ENCODE data around the gene DMTF1. TPM values are rescaled to one million over a fixed set of nuclear protein-coding genes. Genes with fewer than 3 reads are reported as not detected.
"Not testable (repeated sequence)": the region's sequence is repeated elsewhere in the genome, so short reads cannot be mapped to it uniquely, and the experiment has no call there.

DMTF1 gene
- total RNA-seq, 4 donors from 2014 or later = 125 to 174 (median 146) TPM

DNA sequence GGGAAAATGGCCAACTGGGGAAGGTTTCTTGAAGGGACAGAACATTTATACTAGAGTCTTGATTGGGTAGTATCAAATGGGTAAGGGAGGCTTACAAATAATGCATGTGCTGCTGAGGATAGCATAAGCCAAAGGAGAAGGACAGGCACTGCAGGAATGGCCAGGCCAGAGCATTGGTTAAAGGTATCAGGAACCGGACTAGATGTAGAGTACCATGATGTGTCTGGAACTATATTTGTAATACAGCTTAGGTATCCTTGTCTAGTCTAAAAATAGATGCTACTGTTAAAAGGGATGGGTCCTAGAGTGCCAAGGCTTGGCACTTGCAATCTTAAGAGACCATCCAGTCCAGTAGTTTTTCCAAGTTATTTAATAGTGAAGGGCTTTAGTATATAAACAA is 47.0 kb downstream of the DMTF1 start:
- no peak overlapping the region for H3K4me3 ChIP-seq (replicated peaks in 1 of 3)
- intact Hi-C loops (cut with DNase I) = no loop called here
- peaks cover 37 to 47% of the 10 kb centered on the region in 2 donors for H3K4me1 ChIP-seq
- no peaks in the 10 kb centered on the region for H3K9me3 ChIP-seq
- H3K27ac ChIP-seq = peak overlapping the region in 2 of 3 donors; percentile 15 to 41
- no peaks in the 10 kb centered on the region for H3K27me3 ChIP-seq
- H3K36me3 ChIP-seq = peaks cover 29 to 32% of the 10 kb centered on the region in 2 donors
- DNase-seq = no peak
- TF ChIP-seq POLR2A (IDR thresholded peaks at IDR 0.05) = no peak
- TF ChIP-seq, protein P1, sequence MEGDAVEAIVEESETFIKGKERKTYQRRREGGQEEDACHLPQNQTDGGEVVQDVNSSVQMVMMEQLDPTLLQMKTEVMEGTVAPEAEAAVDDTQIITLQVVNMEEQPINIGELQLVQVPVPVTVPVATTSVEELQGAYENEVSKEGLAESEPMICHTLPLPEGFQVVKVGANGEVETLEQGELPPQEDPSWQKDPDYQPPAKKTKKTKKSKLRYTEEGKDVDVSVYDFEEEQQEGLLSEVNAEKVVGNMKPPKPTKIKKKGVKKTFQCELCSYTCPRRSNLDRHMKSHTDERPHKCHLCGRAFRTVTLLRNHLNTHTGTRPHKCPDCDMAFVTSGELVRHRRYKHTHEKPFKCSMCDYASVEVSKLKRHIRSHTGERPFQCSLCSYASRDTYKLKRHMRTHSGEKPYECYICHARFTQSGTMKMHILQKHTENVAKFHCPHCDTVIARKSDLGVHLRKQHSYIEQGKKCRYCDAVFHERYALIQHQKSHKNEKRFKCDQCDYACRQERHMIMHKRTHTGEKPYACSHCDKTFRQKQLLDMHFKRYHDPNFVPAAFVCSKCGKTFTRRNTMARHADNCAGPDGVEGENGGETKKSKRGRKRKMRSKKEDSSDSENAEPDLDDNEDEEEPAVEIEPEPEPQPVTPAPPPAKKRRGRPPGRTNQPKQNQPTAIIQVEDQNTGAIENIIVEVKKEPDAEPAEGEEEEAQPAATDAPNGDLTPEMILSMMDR (IDR thresholded peaks at IDR 0.05) = no peak
- 67 to 82% methylated on average over 1 of the region's 1 CpG for WGBS, 2 donors

GRCh38 chr7:87199700-87200450 is 47.6 kb downstream of the DMTF1 start:
- 76 to 83% methylated on average over 6 of the region's 6 CpGs for WGBS, 2 donors
- H3K4me1 ChIP-seq = peaks cover 37 to 47% of the 10 kb centered on the region in 2 donors
- intact Hi-C loops (cut with DNase I) = no loop called here
- DNase-seq = no peak
- no peaks in the 10 kb centered on the region for H3K9me3 ChIP-seq
- no peaks in the 10 kb centered on the region for H3K27me3 ChIP-seq
- no peak overlapping the region for H3K4me3 ChIP-seq (replicated peaks in 1 of 3)
- peak overlapping the region in 2 of 3 donors; percentile 9 to 59 for H3K27ac ChIP-seq
- TF ChIP-seq, protein P1 (IDR thresholded peaks at IDR 0.05) = no peak
- TF ChIP-seq POLR2A (IDR thresholded peaks at IDR 0.05) = no peak
- H3K36me3 ChIP-seq = peaks cover 23 to 27% of the 10 kb centered on the region in 2 donors

- no peaks in the 10 kb centered on the region for H3K9me3 ChIP-seq
- TF ChIP-seq, protein P1 (IDR thresholded peaks at IDR 0.05) = no peak
- no peak for TF ChIP-seq POLR2A (IDR thresholded peaks at IDR 0.05)
- peaks cover 37 to 47% of the 10 kb centered on the region in 2 donors for H3K4me1 ChIP-seq
- 88 to 98% methylated on average over 1 of the region's 1 CpG for WGBS, 2 donors
- no peak overlapping the region for H3K27ac ChIP-seq
- intact Hi-C loops (cut with DNase I) = no loop called here
- H3K27me3 ChIP-seq = no peaks in the 10 kb centered on the region
- H3K36me3 ChIP-seq = peaks cover 1 to 4% of the 10 kb centered on the region in 2 donors
- DNase-seq = no peak
- no peak overlapping the region for H3K4me3 ChIP-seq (replicated peaks in 1 of 3)
Measured at GRCh38 chr7:87202208-87202607, 50.0 kb downstream of the DMTF1 start.

GRCh38 chr7:87202705-87203104 is 50.5 kb downstream of the DMTF1 start:
- peaks cover 0 to 3% of the 10 kb centered on the region in 2 donors for H3K36me3 ChIP-seq
- DNase-seq = no peak
- TF ChIP-seq POLR2A (IDR thresholded peaks at IDR 0.05) = no peak
- TF ChIP-seq, protein P1 (IDR thresholded peaks at IDR 0.05) = no peak
- H3K9me3 ChIP-seq = no peaks in the 10 kb centered on the region
- no peak overlapping the region for H3K4me3 ChIP-seq (replicated peaks in 1 of 3)
- intact Hi-C loops (cut with DNase I) = no loop called here
- no peak overlapping the region for H3K27ac ChIP-seq
- H3K27me3 ChIP-seq = no peaks in the 10 kb centered on the region
- 96 to 97% methylated on average over 2 of the region's 2 CpGs for WGBS, 2 donors
- H3K4me1 ChIP-seq = peaks cover 37 to 47% of the 10 kb centered on the region in 2 donors

DNA sequence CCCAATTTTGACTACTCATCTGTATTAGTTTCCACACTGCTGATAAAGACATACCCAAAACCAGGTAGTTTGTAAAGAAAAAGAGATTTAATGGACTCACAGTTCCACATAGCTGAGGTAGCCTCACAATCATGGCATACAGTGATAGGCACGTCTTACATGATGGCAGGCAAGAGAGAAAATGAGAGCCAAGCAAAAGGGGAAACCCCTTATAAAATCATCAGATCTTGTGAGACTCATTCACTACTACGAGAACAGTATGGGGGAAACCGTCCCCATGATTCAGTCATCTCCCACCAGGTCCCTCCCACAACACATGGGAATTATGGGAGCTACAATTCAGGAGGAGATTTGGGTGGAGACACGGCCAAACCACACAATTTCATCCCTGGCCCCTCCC is 51.7 kb downstream of the DMTF1 start:
- H3K9me3 ChIP-seq; DNase-seq; H3K27me3 ChIP-seq; H3K27ac ChIP-seq; H3K36me3 ChIP-seq; H3K4me3 ChIP-seq (replicated peaks in 1 of 3); intact Hi-C loops (cut with DNase I): not testable (repeated sequence)
- H3K4me1 ChIP-seq = peaks cover 29 to 43% of the 10 kb centered on the region in 2 donors
- 88 to 90% methylated on average over 4 of the region's 4 CpGs for WGBS, 2 donors
